OCI-LY1 (cell line): ENCODE results near the gene POLR2B.

Experiments
- EZH2 ChIP-seq: fragments of 200-600 bp; sonication (generic), shearing (Covaris generic); IDR thresholded peaks from 2 replicates; pipeline ENCODE4 v1.8.0; 2017; ENCODE audit warnings: borderline replicate concordance, mixed run types, mild to moderate bottlenecking, antibody characterized with exemption, low read length, moderate library complexity, mixed read lengths
- TF ChIP-seq, protein P1 (sequence below): fragments of 200-600 bp; sonication (generic), shearing (Covaris generic); IDR thresholded peaks from 2 replicates; pipeline ENCODE4 v1.5.1; 2017; ENCODE audit warnings: mild to moderate bottlenecking, antibody characterized with exemption, low read length, moderate library complexity, mixed read lengths

DNA sequence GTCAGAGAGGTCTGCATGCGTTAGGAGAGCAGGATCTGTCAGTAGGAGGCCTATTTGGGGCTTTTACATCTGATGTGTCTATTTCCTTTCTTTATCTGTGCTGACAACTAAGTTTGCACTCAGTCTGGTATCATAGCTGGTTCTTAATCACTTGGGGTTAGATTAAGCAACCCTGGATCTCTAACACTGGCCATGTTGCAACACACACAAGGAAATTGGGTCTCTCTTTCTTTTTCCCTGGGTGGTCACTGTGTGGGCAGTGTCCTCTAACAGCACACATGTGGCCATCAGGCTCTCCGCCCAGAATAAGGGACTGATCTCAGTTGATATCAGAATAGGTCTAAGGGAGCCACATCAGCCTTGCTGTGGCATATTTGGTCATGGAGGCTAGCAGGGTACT is 92.6 kb downstream of the POLR2B start:
- TF ChIP-seq, protein P1, sequence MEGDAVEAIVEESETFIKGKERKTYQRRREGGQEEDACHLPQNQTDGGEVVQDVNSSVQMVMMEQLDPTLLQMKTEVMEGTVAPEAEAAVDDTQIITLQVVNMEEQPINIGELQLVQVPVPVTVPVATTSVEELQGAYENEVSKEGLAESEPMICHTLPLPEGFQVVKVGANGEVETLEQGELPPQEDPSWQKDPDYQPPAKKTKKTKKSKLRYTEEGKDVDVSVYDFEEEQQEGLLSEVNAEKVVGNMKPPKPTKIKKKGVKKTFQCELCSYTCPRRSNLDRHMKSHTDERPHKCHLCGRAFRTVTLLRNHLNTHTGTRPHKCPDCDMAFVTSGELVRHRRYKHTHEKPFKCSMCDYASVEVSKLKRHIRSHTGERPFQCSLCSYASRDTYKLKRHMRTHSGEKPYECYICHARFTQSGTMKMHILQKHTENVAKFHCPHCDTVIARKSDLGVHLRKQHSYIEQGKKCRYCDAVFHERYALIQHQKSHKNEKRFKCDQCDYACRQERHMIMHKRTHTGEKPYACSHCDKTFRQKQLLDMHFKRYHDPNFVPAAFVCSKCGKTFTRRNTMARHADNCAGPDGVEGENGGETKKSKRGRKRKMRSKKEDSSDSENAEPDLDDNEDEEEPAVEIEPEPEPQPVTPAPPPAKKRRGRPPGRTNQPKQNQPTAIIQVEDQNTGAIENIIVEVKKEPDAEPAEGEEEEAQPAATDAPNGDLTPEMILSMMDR, result no peak
- no peak for TF ChIP-seq EZH2
